ENCODE data around the gene UBA3.

DNA sequence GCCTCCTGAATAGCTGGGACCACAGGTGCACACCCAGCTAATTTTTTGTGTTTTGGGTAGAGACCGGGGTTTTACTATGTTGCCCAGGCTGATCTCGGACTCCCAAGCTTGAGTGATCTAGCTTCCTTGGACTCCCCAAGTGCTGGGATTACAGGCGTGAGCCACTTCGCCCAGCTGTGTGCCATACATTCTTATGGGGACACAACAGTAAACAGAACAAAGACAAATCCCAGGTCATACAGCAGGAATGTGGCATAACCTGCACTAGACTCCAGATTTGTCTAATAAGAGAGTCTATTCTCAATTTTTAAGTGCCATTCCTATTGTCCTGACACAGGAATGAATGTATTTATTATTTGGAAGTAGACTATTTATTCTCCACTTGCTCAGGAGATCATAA is 22.2 kb upstream of the UBA3 start:
- TF ChIP-seq, protein P1, sequence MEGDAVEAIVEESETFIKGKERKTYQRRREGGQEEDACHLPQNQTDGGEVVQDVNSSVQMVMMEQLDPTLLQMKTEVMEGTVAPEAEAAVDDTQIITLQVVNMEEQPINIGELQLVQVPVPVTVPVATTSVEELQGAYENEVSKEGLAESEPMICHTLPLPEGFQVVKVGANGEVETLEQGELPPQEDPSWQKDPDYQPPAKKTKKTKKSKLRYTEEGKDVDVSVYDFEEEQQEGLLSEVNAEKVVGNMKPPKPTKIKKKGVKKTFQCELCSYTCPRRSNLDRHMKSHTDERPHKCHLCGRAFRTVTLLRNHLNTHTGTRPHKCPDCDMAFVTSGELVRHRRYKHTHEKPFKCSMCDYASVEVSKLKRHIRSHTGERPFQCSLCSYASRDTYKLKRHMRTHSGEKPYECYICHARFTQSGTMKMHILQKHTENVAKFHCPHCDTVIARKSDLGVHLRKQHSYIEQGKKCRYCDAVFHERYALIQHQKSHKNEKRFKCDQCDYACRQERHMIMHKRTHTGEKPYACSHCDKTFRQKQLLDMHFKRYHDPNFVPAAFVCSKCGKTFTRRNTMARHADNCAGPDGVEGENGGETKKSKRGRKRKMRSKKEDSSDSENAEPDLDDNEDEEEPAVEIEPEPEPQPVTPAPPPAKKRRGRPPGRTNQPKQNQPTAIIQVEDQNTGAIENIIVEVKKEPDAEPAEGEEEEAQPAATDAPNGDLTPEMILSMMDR (IDR thresholded peaks at IDR 0.05), result no peak
- TF ChIP-seq EP300 (IDR thresholded peaks at IDR 0.05), result no peak

Measured in stomach (tissue), 4 donors.